Measurements from ENCODE around the gene KCND3. TPM values are rescaled to one million over a fixed set of nuclear protein-coding genes. Genes with fewer than 3 reads are reported as not detected.

KCND3 gene
- total RNA-seq, 1 experiment from 2014 or later = not detected

GRCh38 chr1:111847466-111847865 is 142.0 kb downstream of the KCND3 start:
- Mint-ChIP-seq H3K27me3 (ENCODE audit: insufficient read depth, unreplicated experiment) (peaks cover 70% of the 10 kb centered on the region), H3K4me1 (ENCODE audit: insufficient read depth, unreplicated experiment) (no peaks in the 10 kb centered on the region), H3K4me3 (ENCODE audit: unreplicated experiment) (no peak overlapping the region), H3K36me3 (ENCODE audit: insufficient read depth, unreplicated experiment) (no peaks in the 10 kb centered on the region), H3K27ac (ENCODE audit: low read depth, unreplicated experiment) (no peak overlapping the region), H3K9me3 (ENCODE audit: unreplicated experiment) (no peaks in the 10 kb centered on the region)
- BruUV-seq (replicated peaks) = no TSS peak
- intact Hi-C loops (cut with micrococcal nuclease) = no loop called here
- no peak for DNase-seq (ENCODE audit: unreplicated experiment)
- CTCF ChIA-PET = no interaction called here
- TF ChIP-seq CTCF (IDR thresholded peaks at IDR 0.05; ENCODE audit: unreplicated experiment) = no peak
- POLR2A ChIA-PET = no interaction called here

- Mint-ChIP-seq H3K27ac (ENCODE audit: low read depth, unreplicated experiment) (no peak overlapping the region), H3K4me3 (ENCODE audit: unreplicated experiment) (no peak overlapping the region), H3K27me3 (ENCODE audit: insufficient read depth, unreplicated experiment) (peaks cover 63% of the 10 kb centered on the region), H3K4me1 (ENCODE audit: insufficient read depth, unreplicated experiment) (no peaks in the 10 kb centered on the region), H3K9me3 (ENCODE audit: unreplicated experiment) (no peaks in the 10 kb centered on the region), H3K36me3 (ENCODE audit: insufficient read depth, unreplicated experiment) (no peaks in the 10 kb centered on the region)
- TF ChIP-seq CTCF (IDR thresholded peaks at IDR 0.05; ENCODE audit: unreplicated experiment) = no peak
- ChIA-PET CTCF (interaction anchor here (0.6 to 0.7 kb wide), 2 partner anchors 63 to 141 kb away, joined by 4 read pairs; no protein-coding TSS in a partner anchor), POLR2A (interaction anchor here (0.7 kb wide), 1 partner anchor 13 kb away, joined by 5 read pairs; no protein-coding TSS in a partner anchor)
- intact Hi-C loops (cut with micrococcal nuclease) = no loop called here
- BruUV-seq (replicated peaks) = no TSS peak
- DNase-seq (ENCODE audit: unreplicated experiment) = no peak
Measured at GRCh38 chr1:111846842-111847241, 142.6 kb downstream of the KCND3 start.

- intact Hi-C loops (cut with micrococcal nuclease) = no loop called here
- Mint-ChIP-seq H3K27ac (ENCODE audit: low read depth, unreplicated experiment) (no peak overlapping the region), H3K4me3 (ENCODE audit: unreplicated experiment) (no peak overlapping the region), H3K27me3 (ENCODE audit: insufficient read depth, unreplicated experiment) (peaks cover 52% of the 10 kb centered on the region), H3K4me1 (ENCODE audit: insufficient read depth, unreplicated experiment) (no peaks in the 10 kb centered on the region), H3K36me3 (ENCODE audit: insufficient read depth, unreplicated experiment) (no peaks in the 10 kb centered on the region), H3K9me3 (ENCODE audit: unreplicated experiment) (no peaks in the 10 kb centered on the region)
- POLR2A ChIA-PET = no interaction called here
- no peak for DNase-seq (ENCODE audit: unreplicated experiment)
- no peak for TF ChIP-seq CTCF (IDR thresholded peaks at IDR 0.05; ENCODE audit: unreplicated experiment)
- CTCF ChIA-PET = interaction anchor here (0.6 kb wide), 1 partner anchor 277 kb away, joined by 4 read pairs; no protein-coding TSS in a partner anchor
- no TSS peak for BruUV-seq (replicated peaks)
Measured at GRCh38 chr1:111843177-111843576, 146.3 kb downstream of the KCND3 start.

GRCh38 chr1:111842411-111842810 is 147.1 kb downstream of the KCND3 start:
- Mint-ChIP-seq H3K27ac (ENCODE audit: low read depth, unreplicated experiment) (no peak overlapping the region), H3K27me3 (ENCODE audit: insufficient read depth, unreplicated experiment) (peaks cover 52% of the 10 kb centered on the region), H3K4me3 (ENCODE audit: unreplicated experiment) (no peak overlapping the region), H3K36me3 (ENCODE audit: insufficient read depth, unreplicated experiment) (no peaks in the 10 kb centered on the region), H3K4me1 (ENCODE audit: insufficient read depth, unreplicated experiment) (no peaks in the 10 kb centered on the region), H3K9me3 (ENCODE audit: unreplicated experiment) (no peaks in the 10 kb centered on the region)
- ChIA-PET POLR2A (no interaction called here), CTCF (no interaction called here)
- intact Hi-C loops (cut with micrococcal nuclease) = no loop called here
- TF ChIP-seq CTCF (IDR thresholded peaks at IDR 0.05; ENCODE audit: unreplicated experiment) = no peak
- no TSS peak for BruUV-seq (replicated peaks)
- DNase-seq (ENCODE audit: unreplicated experiment) = no peak

Measured in MCF 10A (cell line).